Hepatocyte (in vitro differentiated cells): ENCODE data around the gene MYRIP. TPM values are rescaled to one million over a fixed set of nuclear protein-coding genes. Genes with fewer than 3 reads are reported as not detected.

Experiments
- DNase-seq: peaks from one replicate; pipeline ENCODE4 v3.0.0-alpha.2; 2016; ENCODE audit warnings: low spot score
- H2AFZ ChIP-seq: fragments of 200-600 bp; sonication (generic); 2 replicates; pipeline ENCODE4 v1.6.0; 2016; ENCODE audit warnings: antibody characterized with exemption, mild to moderate bottlenecking
- H3K27ac ChIP-seq: fragments of 200-600 bp; sonication (generic); 2 replicates; pipeline ENCODE4 v1.5.1; 2016; ENCODE audit warnings: mild to moderate bottlenecking
- H3K27me3 ChIP-seq: fragments of 200-600 bp; sonication (generic); 2 replicates; pipeline ENCODE4 v1.6.1; 2016
- H3K36me3 ChIP-seq: fragments of 200-600 bp; sonication (generic); replicated peaks from 2 replicates; pipeline ENCODE4 v1.5.1; 2016; ENCODE audit warnings: low read depth; ENCODE audit not compliant: insufficient read depth
- H3K4me1 ChIP-seq: fragments of 200-600 bp; sonication (generic); 2 replicates; pipeline ENCODE4 v1.5.1; 2016; ENCODE audit warnings: mild to moderate bottlenecking, moderate library complexity; ENCODE audit not compliant: insufficient read depth
- H3K4me2 ChIP-seq: fragments of 200-600 bp; sonication (generic); 2 replicates; pipeline ENCODE4 v1.6.0; 2016
- H3K4me3 ChIP-seq: fragments of 200-600 bp; sonication (generic); 2 replicates; pipeline ENCODE4 v1.5.1; 2016; ENCODE audit warnings: mild to moderate bottlenecking
- H3K79me2 ChIP-seq: fragments of 200-600 bp; sonication (generic); 2 replicates; pipeline ENCODE4 v1.6.0; 2017; ENCODE audit warnings: mild to moderate bottlenecking
- H3K9me2 ChIP-seq: fragments of 200-600 bp; sonication (generic); replicated peaks from 2 replicates; pipeline ENCODE4 v1.6.0; 2017; ENCODE audit warnings: mild to moderate bottlenecking; ENCODE audit not compliant: insufficient read depth
- H3K9me3 ChIP-seq: fragments of 200-600 bp; sonication (generic); 2 replicates; pipeline ENCODE4 v1.5.1; 2016; ENCODE audit warnings: low read depth, mild to moderate bottlenecking
- H4K20me1 ChIP-seq: fragments of 200-600 bp; sonication (generic); 2 replicates; pipeline ENCODE4 v1.6.0; 2016; ENCODE audit warnings: mild to moderate bottlenecking; ENCODE audit not compliant: insufficient read depth, poor library complexity, severe bottlenecking
- CTCF ChIP-seq: fragments of 200-600 bp; sonication (generic); IDR thresholded peaks from 2 replicates; pipeline ENCODE4 v1.5.1; 2016; ENCODE audit warnings: antibody characterized with exemption, mild to moderate bottlenecking; ENCODE audit not compliant: poor library complexity
- EZH2 ChIP-seq: fragments of 200-600 bp; sonication (generic); IDR thresholded peaks from 2 replicates; pipeline ENCODE4 v1.6.1; 2016; ENCODE audit warnings: antibody characterized with exemption, mild to moderate bottlenecking, borderline replicate concordance
- EZH2phosphoT487 ChIP-seq: fragments of 200-600 bp; sonication (generic); IDR thresholded peaks from one replicate; pipeline ENCODE4 v1.6.1; 2018; ENCODE audit warnings: antibody characterized with exemption, mild to moderate bottlenecking, low read depth, moderate library complexity; ENCODE audit not compliant: unreplicated experiment, severe bottlenecking
- WGBS: methylation state at CpG from one replicate; pipeline ENCODE4 v1.1.6; 2016; ENCODE audit warnings: low lambda C conversion rate; ENCODE audit errors: missing lambda C conversion rate; 5-methylcytosine and 5-hydroxymethylcytosine counted together
- polyA plus RNA-seq: library from polyadenylated mRNA; unstranded; fragments of >200 nt; fragmentation: Nextera tagmentation; extraction: Ambion mirVana; gene quantifications from 2 replicates; pipeline ENCODE4 v1.2.1, GENCODE V29; 2016
- total RNA-seq: library from RNA; depleted of rRNA; stranded (reverse); fragments of >200 nt; gene quantifications from 2 replicates; pipeline ENCODE4 v1.2.3, GENCODE V29; 2014

The MYRIP gene
- total and polyA plus RNA-seq, 2 experiments from 2014 or later = 0.57 TPM; not detected in 1

GRCh38 chr3:40009991-40010390, 200.6 kb downstream of the MYRIP start:
- 78% methylated on average over 2 of the region's 2 CpGs for WGBS
- H3K27ac ChIP-seq = no peak overlapping the region

GRCh38 chr3:40012381-40012780, 203.0 kb downstream of the MYRIP start:
- Histone ChIP-seq H3K27ac (no peak overlapping the region), H3K4me2 (no peak overlapping the region), H4K20me1 (no peaks in the 10 kb centered on the region), H3K4me1 (no peaks in the 10 kb centered on the region), H3K4me3 (no peak overlapping the region), H3K79me2 (no peaks in the 10 kb centered on the region), H3K36me3 (no peaks in the 10 kb centered on the region), H3K9me2 (no peaks in the 10 kb centered on the region), H2AFZ (no peak overlapping the region), H3K27me3 (peaks cover 8% of the 10 kb centered on the region), H3K9me3 (no peaks in the 10 kb centered on the region)
- TF ChIP-seq CTCF (no peak), EZH2 (no peak), EZH2phosphoT487 (no peak)
- WGBS = 86% methylated on average over 3 of the region's 3 CpGs
- DNase-seq = no peak

More at GRCh38 chr3:40009991-40010390, 200.6 kb downstream of the MYRIP start:
- H3K4me3 ChIP-seq = no peak overlapping the region
- H3K9me3 ChIP-seq = no peaks in the 10 kb centered on the region
- DNase-seq = no peak
- H2AFZ ChIP-seq = no peak overlapping the region
- H3K27me3 ChIP-seq = peaks cover 5% of the 10 kb centered on the region
- no peaks in the 10 kb centered on the region for H3K4me1 ChIP-seq
- H3K36me3 ChIP-seq = no peaks in the 10 kb centered on the region
- H4K20me1 ChIP-seq = no peaks in the 10 kb centered on the region
- no peaks in the 10 kb centered on the region for H3K79me2 ChIP-seq
- H3K4me2 ChIP-seq = no peak overlapping the region
- H3K9me2 ChIP-seq = no peaks in the 10 kb centered on the region
- no peak for TF ChIP-seq EZH2phosphoT487
- TF ChIP-seq EZH2 = no peak
- TF ChIP-seq CTCF = no peak

- no peaks in the 10 kb centered on the region for H3K36me3 ChIP-seq
- no peak overlapping the region for H3K4me2 ChIP-seq
- no peaks in the 10 kb centered on the region for H3K9me3 ChIP-seq
- no peak overlapping the region for H3K27ac ChIP-seq
- no peaks in the 10 kb centered on the region for H3K9me2 ChIP-seq
- H2AFZ ChIP-seq = no peak overlapping the region
- H3K4me3 ChIP-seq = no peak overlapping the region
- DNase-seq = no peak
- TF ChIP-seq EZH2 (no peak), CTCF (no peak), EZH2phosphoT487 (no peak)
- 75% methylated on average over 3 of the region's 3 CpGs for WGBS
- H3K79me2 ChIP-seq = no peaks in the 10 kb centered on the region
- no peaks in the 10 kb centered on the region for H3K4me1 ChIP-seq
- no peaks in the 10 kb centered on the region for H4K20me1 ChIP-seq
- peaks cover 8% of the 10 kb centered on the region for H3K27me3 ChIP-seq
These were observed 207.0 kb downstream of the MYRIP start for GRCh38 chr3:40016391-40016790.

- Histone ChIP-seq H3K36me3 (no peaks in the 10 kb centered on the region), H4K20me1 (no peaks in the 10 kb centered on the region), H3K9me2 (no peaks in the 10 kb centered on the region), H2AFZ (no peak overlapping the region), H3K79me2 (no peaks in the 10 kb centered on the region), H3K9me3 (no peaks in the 10 kb centered on the region), H3K4me3 (no peak overlapping the region), H3K4me1 (no peaks in the 10 kb centered on the region), H3K27me3 (peaks cover 8% of the 10 kb centered on the region), H3K4me2 (no peak overlapping the region), H3K27ac (no peak overlapping the region)
- no peak for DNase-seq
- WGBS = 93% methylated on average over 2 of the region's 2 CpGs
- TF ChIP-seq EZH2 = no peak
- TF ChIP-seq EZH2phosphoT487 = no peak
- TF ChIP-seq CTCF = no peak
These were observed 209.0 kb downstream of the MYRIP start for GRCh38 chr3:40018369-40018768.
